GM12873 (cell line): Measurements from ENCODE around the gene COL4A2.

Experiments used
- TF ChIP-seq, protein P1 (sequence below): IDR thresholded peaks from 2 replicates; pipeline ENCODE4 v1.5.1; 2012; ENCODE audit warnings: low read depth, mild to moderate bottlenecking, moderate library complexity, low read length, control low read depth; ENCODE audit not compliant: insufficient read depth; ENCODE audit errors: missing control alignments

Gene COL4A2

DNA sequence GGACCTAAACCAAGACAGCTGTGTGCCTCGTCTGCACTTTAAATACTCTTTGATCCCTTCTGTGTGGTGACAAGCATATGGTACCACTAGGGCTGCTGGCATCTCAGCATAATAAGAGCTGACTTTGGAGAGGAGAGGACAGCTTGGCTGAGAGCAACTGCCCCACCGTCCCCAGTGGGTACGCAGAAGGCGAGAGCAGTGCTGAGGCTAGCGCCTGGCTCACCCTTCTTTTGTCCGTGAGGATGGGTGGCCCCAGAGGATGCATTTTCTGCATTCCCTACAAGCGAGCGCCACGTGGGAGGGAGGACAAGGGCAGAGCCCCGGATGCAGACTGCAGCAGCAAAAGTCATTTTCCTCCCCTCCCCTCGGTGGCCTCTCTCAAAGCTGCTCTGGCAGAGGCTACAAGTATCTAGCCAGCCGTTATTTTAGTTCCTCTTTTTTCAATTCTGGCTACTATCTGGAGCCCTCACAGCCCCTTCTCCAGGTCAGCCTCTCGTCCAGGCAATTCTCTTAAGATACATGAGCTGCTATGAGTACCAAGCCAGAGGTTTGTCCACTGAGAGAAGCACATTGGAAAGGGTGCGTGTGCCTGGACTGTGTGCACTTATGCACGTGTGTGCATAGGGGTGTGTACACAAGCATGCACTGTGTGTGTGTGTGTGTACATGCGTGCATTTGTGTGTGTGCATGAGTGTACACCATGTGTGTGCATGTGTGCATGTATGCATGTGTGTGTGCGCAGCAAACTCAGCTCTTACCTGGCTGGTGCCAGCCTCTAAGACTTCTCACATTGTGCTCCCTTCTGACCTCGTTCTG, 203.1 kb downstream of the COL4A2 start:
- TF ChIP-seq, protein P1, sequence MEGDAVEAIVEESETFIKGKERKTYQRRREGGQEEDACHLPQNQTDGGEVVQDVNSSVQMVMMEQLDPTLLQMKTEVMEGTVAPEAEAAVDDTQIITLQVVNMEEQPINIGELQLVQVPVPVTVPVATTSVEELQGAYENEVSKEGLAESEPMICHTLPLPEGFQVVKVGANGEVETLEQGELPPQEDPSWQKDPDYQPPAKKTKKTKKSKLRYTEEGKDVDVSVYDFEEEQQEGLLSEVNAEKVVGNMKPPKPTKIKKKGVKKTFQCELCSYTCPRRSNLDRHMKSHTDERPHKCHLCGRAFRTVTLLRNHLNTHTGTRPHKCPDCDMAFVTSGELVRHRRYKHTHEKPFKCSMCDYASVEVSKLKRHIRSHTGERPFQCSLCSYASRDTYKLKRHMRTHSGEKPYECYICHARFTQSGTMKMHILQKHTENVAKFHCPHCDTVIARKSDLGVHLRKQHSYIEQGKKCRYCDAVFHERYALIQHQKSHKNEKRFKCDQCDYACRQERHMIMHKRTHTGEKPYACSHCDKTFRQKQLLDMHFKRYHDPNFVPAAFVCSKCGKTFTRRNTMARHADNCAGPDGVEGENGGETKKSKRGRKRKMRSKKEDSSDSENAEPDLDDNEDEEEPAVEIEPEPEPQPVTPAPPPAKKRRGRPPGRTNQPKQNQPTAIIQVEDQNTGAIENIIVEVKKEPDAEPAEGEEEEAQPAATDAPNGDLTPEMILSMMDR: no peak

DNA sequence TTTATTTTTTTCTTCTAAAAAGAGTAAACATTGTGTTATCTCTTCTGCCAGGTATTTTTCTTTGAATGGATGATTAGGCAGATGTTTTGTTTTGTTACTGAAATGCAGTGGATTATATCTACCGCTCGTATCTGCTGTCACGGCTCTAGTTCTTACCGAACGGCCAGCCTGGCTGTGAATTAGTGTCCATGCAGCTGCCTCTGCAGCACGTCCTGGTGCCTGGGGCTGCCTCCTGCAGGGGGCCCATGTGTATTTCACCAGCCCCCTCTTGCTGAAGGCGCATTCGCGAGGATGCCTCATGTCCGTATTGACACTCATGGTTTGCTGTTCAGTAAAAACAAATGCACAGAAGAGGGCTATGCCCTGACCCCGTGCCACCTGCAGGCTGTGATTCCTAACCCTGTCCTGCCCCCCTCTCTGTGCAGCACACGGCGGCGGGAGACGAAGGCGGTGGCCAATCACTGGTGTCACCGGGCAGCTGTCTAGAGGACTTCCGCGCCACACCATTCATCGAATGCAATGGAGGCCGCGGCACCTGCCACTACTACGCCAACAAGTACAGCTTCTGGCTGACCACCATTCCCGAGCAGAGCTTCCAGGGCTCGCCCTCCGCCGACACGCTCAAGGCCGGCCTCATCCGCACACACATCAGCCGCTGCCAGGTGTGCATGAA, 204.6 kb downstream of the COL4A2 start:
- TF ChIP-seq, protein P1: no peak

DNA sequence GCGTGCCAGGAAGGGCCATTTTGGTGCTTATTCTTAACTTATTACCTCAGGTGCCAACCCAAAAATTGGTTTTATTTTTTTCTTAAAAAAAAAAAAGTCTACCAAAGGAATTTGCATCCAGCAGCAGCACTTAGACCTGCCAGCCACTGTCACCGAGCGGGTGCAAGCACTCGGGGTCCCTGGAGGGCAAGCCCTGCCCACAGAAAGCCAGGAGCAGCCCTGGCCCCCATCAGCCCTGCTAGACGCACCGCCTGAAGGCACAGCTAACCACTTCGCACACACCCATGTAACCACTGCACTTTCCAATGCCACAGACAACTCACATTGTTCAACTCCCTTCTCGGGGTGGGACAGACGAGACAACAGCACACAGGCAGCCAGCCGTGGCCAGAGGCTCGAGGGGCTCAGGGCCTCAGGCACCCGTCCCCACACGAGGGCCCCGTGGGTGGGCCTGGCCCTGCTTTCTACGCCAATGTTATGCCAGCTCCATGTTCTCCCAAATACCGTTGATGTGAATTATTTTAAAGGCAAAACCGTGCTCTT, 205.2 kb downstream of the COL4A2 start:
- TF ChIP-seq, protein P1: no peak

DNA sequence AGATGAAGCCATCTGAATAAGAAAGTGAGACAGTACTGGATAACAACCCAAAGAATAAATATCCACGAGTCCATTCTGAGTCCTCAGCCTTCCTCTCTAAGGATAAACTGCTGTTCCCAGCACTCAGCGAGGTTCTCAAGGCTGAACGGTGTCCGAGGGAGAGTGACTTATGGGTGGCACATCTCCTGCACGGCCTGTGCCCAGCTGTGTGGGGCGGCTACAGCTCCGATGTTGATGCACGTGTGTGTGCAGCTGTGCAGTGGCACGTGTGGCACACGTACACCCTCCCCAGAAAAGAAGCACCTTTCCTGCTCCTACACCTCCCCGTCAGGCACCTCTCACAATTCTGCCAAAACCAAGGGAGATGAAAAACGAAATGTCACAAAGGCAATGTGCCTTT, 209.4 kb downstream of the COL4A2 start:
- TF ChIP-seq, protein P1: no peak

DNA sequence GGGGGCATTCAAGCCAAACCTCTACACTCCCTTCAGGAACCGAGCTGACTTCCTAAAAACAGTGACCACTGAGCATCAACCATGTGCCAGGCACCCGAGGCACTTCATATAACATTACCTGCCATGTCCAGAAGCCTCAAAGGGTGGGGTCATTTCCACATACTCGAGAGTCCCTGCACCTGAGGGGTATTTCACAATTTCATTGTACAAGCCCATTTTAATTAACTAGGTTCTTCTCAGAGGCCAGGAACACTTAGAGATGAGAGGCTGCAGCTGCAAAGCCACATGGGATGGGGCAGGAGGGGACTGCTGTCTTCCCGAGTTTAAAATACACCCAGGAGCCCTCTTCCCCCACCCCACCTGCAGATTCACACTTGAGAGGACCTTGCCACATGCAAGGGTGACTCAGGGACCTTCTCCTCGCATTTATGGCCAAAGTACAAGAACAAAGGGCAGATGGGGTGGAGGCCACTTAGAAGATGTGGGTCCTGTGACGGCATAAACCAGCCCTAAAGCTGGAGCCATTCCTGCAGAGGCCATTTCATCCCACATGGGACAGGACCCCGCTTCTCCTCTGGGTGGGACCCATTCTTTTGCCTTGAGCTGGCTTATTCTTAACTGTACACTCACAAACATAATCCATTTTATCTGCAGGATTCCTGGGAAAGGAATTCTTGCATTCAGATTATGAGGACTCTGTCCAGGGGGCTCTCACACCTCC, 210.6 kb downstream of the COL4A2 start:
- TF ChIP-seq, protein P1: no peak

DNA sequence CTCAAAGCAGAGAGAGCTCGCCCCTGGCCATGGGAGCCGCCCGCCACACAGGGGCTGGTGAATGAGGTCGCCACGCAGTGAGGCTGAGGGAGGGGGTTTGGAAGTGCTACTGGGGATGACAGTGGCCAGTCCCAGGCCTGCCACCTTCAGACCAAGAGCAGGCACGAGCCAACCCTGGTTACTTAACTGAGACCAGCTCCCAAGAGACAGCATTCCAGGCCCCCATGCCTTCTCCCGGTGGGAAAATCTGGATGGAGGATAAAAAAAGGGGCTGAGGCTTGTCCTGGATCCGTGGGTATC, 211.1 kb downstream of the COL4A2 start:
- TF ChIP-seq, protein P1: no peak

DNA sequence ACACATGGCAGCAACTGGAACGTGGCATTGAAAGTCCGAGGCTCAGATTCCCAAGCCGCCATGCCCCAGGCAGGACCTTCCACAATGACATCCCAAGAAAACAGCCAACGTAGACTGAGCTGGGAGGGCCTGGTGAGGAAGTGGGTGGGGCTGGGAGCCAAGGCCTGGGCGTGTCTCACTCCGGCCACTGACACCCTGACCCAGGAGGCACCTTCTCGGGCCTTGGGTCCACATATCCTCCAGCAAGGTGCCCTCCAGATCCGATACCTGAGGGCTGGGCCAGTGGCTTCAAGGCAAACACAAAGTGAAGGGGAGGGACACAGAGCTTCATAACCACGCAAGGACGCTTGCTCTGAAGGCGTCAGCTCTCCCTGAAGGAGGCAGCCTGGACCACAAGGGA, 211.5 kb downstream of the COL4A2 start:
- TF ChIP-seq, protein P1: no peak
